Tibial nerve (tissue), 4 donors: Measurements from ENCODE around the gene L3MBTL4. TPM values are rescaled to one million over a fixed set of nuclear protein-coding genes. Genes with fewer than 3 reads are reported as not detected.

ENCODE experiments used
- DNase-seq, 2 donors: peaks; one replicate each; pipeline ENCODE4 v3.0.0-alpha.2; 2019; ENCODE audit warnings: low spot score in 2 of 2
- H3K27ac ChIP-seq, 4 donors: fragments of 200-600 bp; sonication (generic) in 3 of 4; one replicate each; pipeline ENCODE4 v1.5.1; 2017 to 2019; ENCODE audit warnings: mild to moderate bottlenecking in 1 of 4
- H3K27me3 ChIP-seq, 2 donors: fragments of 200-600 bp; sonication (generic) in 1 of 2; one replicate each; pipeline versions ENCODE4 v1.5.1 to v1.6.0; 2017 to 2019
- H3K36me3 ChIP-seq, 3 donors: fragments of 200-600 bp; sonication (generic); one replicate each; pipeline ENCODE4 v1.5.1; 2018 to 2019
- H3K4me1 ChIP-seq, 4 donors: fragments of 200-600 bp; sonication (generic) in 3 of 4; one replicate each; pipeline ENCODE4 v1.5.1; 2017 to 2019
- H3K4me3 ChIP-seq, 4 donors: fragments of 200-600 bp; sonication (generic) in 3 of 4; one replicate each; pipeline ENCODE4 v1.5.1; 2017 to 2019; ENCODE audit warnings: mild to moderate bottlenecking in 1 of 4, moderate library complexity in 1 of 4
- H3K9me3 ChIP-seq, 4 donors: fragments of 200-600 bp; sonication (generic) in 3 of 4; one replicate each; pipeline ENCODE4 v1.5.1; 2017 to 2019
- CTCF ChIP-seq, 5 experiments: fragments of 200-600 bp in 3 of 5; fragments of 450-650 bp in 2 of 5; sonication (generic) in 3 of 5; IDR thresholded peaks; one replicate each; pipeline ENCODE4 v1.5.1; 2016 to 2019; ENCODE audit warnings: antibody characterized with exemption in 5 of 5, mild to moderate bottlenecking in 3 of 5, moderate library complexity in 2 of 5
- EP300 ChIP-seq, 2 donors: sonication (generic); formaldehyde crosslinking; IDR thresholded peaks; one replicate each; pipeline ENCODE4 v1.6.1; 2017; ENCODE audit warnings: antibody characterized with exemption in 2 of 2, mild to moderate bottlenecking in 1 of 2
- POLR2A ChIP-seq, 2 donors: fragments of 450-650 bp; IDR thresholded peaks; one replicate each; pipeline ENCODE4 v1.6.1; 2017; ENCODE audit warnings: antibody characterized with exemption in 2 of 2, mild to moderate bottlenecking in 2 of 2, moderate library complexity in 2 of 2
- WGBS, 2 donors: methylation state at CpG; one replicate each; pipeline ENCODE4 v1.1.5; 2018; 5-methylcytosine and 5-hydroxymethylcytosine counted together
- total RNA-seq, 4 donors: library from RNA; depleted of rRNA; stranded (reverse); fragments of >200 nt; gene quantifications; one replicate each; pipeline ENCODE4 v1.1.0, GENCODE V29; 2016

The L3MBTL4 gene
- total RNA-seq, 4 donors from 2014 or later, result 6.3 to 9.0 (median 8.1) TPM

GRCh38 chr18:6239716-6240115, 175.0 kb downstream of the L3MBTL4 start:
- H3K9me3 ChIP-seq, result no peaks in the 10 kb centered on the region
- 86 to 89% methylated on average over 6 of the region's 6 CpGs for WGBS, 2 donors
- peaks cover 0 to 27% (median 0%) of the 10 kb centered on the region in 3 donors for H3K36me3 ChIP-seq
- H3K4me1 ChIP-seq, result no peaks in the 10 kb centered on the region
- no peak overlapping the region for H3K4me3 ChIP-seq
- no peak for DNase-seq
- H3K27me3 ChIP-seq, result no peaks in the 10 kb centered on the region
- no peak overlapping the region for H3K27ac ChIP-seq
- no peak for TF ChIP-seq CTCF (IDR thresholded peaks at IDR 0.05)
- TF ChIP-seq EP300 (IDR thresholded peaks at IDR 0.05), result no peak
- no peak for TF ChIP-seq POLR2A (IDR thresholded peaks at IDR 0.05)

GRCh38 chr18:6236258-6236657, 178.5 kb downstream of the L3MBTL4 start:
- Histone ChIP-seq H3K4me3 (no peak overlapping the region), H3K27me3 (no peaks in the 10 kb centered on the region), H3K27ac (no peak overlapping the region), H3K36me3 (peaks cover 0 to 21% (median 0%) of the 10 kb centered on the region in 3 donors), H3K9me3 (peaks cover 0 to 13% (median 0%) of the 10 kb centered on the region in 4 donors), H3K4me1 (no peaks in the 10 kb centered on the region)
- no peak for TF ChIP-seq POLR2A (IDR thresholded peaks at IDR 0.05)
- no peak for TF ChIP-seq EP300 (IDR thresholded peaks at IDR 0.05)
- no peak for TF ChIP-seq CTCF (IDR thresholded peaks at IDR 0.05)
- 49 to 77% methylated on average over 2 of the region's 2 CpGs for WGBS, 2 donors
- no peak for DNase-seq

- TF ChIP-seq EP300 (IDR thresholded peaks at IDR 0.05) (no peak), CTCF (IDR thresholded peaks at IDR 0.05) (no peak), POLR2A (IDR thresholded peaks at IDR 0.05) (no peak)
- 59 to 63% methylated on average over 4 of the region's 4 CpGs for WGBS, 2 donors
- no peak overlapping the region for H3K4me3 ChIP-seq
- H3K4me1 ChIP-seq, result no peaks in the 10 kb centered on the region
- DNase-seq, result no peak
- no peaks in the 10 kb centered on the region for H3K27me3 ChIP-seq
- H3K9me3 ChIP-seq, result peaks cover 0 to 11% (median 0%) of the 10 kb centered on the region in 4 donors
- H3K36me3 ChIP-seq, result peaks cover 0 to 8% (median 0%) of the 10 kb centered on the region in 3 donors
- no peak overlapping the region for H3K27ac ChIP-seq
Measured at GRCh38 chr18:6222271-6222670, 192.4 kb downstream of the L3MBTL4 start.

GRCh38 chr18:6221602-6222014, 193.1 kb downstream of the L3MBTL4 start:
- 83% methylated on average over 2 of the region's 2 CpGs for WGBS, 2 donors
- Histone ChIP-seq H3K4me3 (no peak overlapping the region), H3K36me3 (peaks cover 0 to 8% (median 0%) of the 10 kb centered on the region in 3 donors), H3K4me1 (no peaks in the 10 kb centered on the region), H3K27me3 (no peaks in the 10 kb centered on the region), H3K9me3 (peaks cover 0 to 11% (median 0%) of the 10 kb centered on the region in 4 donors), H3K27ac (no peak overlapping the region)
- TF ChIP-seq POLR2A (IDR thresholded peaks at IDR 0.05), result no peak
- no peak for TF ChIP-seq CTCF (IDR thresholded peaks at IDR 0.05)
- no peak for TF ChIP-seq EP300 (IDR thresholded peaks at IDR 0.05)
- no peak for DNase-seq

GRCh38 chr18:6220129-6220528, 194.6 kb downstream of the L3MBTL4 start:
- no peak for DNase-seq
- peaks cover 0 to under 1% (median 0%) of the 10 kb centered on the region in 4 donors for H3K9me3 ChIP-seq
- H3K27ac ChIP-seq, result no peak overlapping the region
- no peak overlapping the region for H3K4me3 ChIP-seq
- no peaks in the 10 kb centered on the region for H3K27me3 ChIP-seq
- peaks cover 0 to 1% (median 0%) of the 10 kb centered on the region in 3 donors for H3K36me3 ChIP-seq
- no peaks in the 10 kb centered on the region for H3K4me1 ChIP-seq
- no peak for TF ChIP-seq POLR2A (IDR thresholded peaks at IDR 0.05)
- TF ChIP-seq EP300 (IDR thresholded peaks at IDR 0.05), result no peak
- no peak for TF ChIP-seq CTCF (IDR thresholded peaks at IDR 0.05)
- 83 to 84% methylated on average over 3 of the region's 3 CpGs for WGBS, 2 donors
